NCI-H345 treated with DMSO at 0.1 percent for 48 hours (cell line): ENCODE measurements around the gene MAGEF1.

Experiments
- DNase-seq: peaks from one replicate; lab custom pipeline; 2025; ENCODE audit not compliant: unreplicated experiment; lab: John Stamatoyannopoulos, UW

Gene MAGEF1

GRCh38 chr3:184672977-184673870, 38.6 kb downstream of the MAGEF1 start:
- DNase-seq: no peak

GRCh38 chr3:184672335-184672734, 39.5 kb downstream of the MAGEF1 start:
- DNase-seq: no peak

DNA sequence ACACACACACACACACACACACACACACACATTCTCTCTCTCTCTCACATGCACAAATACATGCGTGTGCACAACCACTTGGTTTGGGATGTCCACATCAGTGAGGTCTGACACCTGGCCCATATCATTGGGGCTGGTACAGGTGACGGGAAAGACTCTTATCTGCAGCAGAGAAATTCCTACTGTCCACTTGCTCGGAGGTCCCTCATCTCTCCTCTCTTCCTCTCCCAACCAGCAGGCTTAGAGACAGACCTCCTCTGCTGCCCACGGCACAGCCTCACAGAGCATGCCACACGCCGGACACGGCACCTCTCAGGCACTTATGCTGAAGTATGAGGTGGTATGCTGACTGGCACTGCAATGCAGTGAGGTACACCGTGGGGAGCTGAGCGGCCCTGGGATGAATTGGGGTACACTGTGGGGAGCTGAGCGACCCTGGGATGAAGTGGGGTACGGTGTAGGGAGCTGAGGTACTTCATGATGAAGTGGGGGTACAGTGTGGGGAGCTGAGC, 41.7 kb downstream of the MAGEF1 start:
- no peak for DNase-seq

DNA sequence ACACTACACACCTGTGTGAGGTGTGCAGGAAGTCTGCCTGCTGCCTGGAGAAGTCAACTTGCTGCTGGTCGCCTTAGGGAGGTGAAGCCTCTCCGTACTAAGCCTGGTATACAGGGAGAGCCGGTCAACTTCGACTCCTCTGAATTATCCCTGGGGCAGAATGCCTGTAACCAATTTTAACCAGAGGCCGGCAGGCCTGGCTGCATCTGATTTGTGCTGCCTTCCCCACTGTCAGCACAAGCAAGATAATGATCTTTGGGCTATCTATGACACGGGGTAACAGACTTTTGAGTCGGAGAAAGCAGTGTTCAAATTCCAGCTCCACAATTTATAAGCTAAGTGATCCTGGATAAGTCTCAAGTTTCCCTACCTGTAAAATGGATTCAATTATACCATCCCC, 42.3 kb downstream of the MAGEF1 start:
- DNase-seq: no peak

DNA sequence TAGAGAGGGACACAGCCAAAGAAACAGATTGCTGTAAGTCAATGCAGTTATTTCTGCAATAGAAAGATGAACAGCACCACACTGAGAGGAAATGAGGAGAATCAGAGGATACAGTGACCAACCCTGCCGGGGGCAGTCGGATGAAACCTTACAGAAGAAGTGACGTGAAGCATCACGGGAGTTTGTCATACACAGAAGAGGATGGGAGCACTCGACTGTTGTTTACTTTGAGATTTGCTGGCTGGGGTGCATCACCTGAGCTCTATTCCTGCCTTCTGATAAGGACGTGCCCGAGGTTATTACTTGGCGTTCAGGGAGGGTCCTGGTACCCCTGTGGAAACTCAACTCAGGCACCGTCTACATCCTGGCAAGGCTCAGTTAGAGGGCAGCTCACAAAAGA, 45.4 kb downstream of the MAGEF1 start:
- DNase-seq: peak; percentile 60

GRCh38 chr3:184665101-184665500, 46.8 kb downstream of the MAGEF1 start:
- no peak for DNase-seq

DNA sequence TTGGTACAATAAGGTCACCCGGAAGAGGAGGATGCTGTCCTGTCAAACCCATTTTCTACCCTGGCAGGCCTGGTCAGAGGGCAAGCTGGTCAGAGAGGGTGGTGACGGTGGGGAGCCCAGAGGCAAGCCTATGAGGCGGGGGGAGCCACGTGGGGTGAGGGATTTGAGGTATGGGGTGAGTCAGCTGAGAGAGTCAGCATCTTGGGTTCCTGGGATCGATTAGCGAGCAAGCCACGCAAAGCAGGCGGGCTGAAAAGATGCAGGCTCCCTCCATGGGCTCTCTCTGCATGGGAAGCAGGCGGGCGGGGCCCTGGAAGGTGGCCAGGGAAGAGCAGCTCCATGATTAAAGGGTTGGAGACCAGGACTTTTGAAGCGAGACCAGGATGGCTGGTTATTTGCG, 48.1 kb downstream of the MAGEF1 start:
- DNase-seq: no peak

DNA sequence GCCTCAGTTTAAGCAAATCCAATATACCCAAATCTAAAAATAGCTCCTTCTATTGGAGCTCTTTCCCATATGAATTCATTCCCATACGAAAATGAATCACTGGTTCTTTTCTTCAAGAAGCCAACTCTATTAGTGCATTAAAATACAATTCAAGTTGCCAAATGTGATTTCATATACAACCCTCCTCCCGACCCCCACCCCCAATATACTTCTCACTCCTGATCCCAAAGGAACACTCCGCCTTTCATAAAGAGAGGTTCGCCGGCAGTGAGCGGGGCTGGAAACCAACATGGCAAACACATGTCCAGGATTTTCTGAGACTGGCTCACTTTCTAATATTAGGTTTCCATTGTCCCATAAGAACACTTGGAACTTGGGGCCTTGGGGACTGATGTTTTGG, 48.5 kb downstream of the MAGEF1 start:
- DNase-seq: no peak

GRCh38 chr3:184662187-184662586, 49.7 kb downstream of the MAGEF1 start:
- DNase-seq: no peak

DNA sequence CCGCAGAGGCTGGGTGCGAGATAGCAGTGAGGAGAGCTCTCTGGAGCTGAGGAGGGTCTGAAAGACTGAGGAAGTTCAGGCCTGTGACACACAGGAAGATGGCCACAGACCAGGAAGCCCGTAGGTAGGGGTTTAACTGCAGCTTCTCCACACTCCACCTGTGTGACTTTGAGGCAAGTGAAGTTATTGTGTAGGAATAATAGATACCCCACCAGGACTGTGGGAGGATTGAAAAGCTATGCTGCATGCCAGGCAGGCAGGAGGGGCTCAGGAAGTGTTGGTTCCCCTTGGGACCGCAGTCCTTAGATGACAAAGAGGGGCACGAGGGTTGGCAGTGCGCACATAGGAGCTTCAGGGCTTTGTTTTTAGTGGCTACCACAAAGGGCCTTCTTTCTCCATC, 50.9 kb downstream of the MAGEF1 start:
- no peak for DNase-seq
